Umbilical cord (tissue), 2 donors: Measurements from ENCODE around the gene DDI2. TPM values are rescaled to one million over a fixed set of nuclear protein-coding genes. Genes with fewer than 3 reads are reported as not detected.
"Not testable (repeated sequence)": the region's sequence is repeated elsewhere in the genome, so short reads cannot be mapped to it uniquely, and the experiment has no call there.

ENCODE experiments used
- DNase-seq: peaks from one replicate; pipeline ENCODE4 v3.0.0-alpha.2; 2015; ENCODE audit warnings: low spot score
- total RNA-seq: library from RNA; depleted of rRNA; stranded (reverse); fragments of >200 nt; gene quantifications from one replicate; pipeline ENCODE4 v1.2.3, GENCODE V29; 2014; ENCODE audit warnings: low replicate concordance; ENCODE audit not compliant: insufficient read depth

DDI2 gene
- total RNA-seq, 1 donor from 2014 or later: 16.1 TPM

GRCh38 chr1:15636436-15636835 is 19.2 kb downstream of the DDI2 start:
- DNase-seq: no peak

DNA sequence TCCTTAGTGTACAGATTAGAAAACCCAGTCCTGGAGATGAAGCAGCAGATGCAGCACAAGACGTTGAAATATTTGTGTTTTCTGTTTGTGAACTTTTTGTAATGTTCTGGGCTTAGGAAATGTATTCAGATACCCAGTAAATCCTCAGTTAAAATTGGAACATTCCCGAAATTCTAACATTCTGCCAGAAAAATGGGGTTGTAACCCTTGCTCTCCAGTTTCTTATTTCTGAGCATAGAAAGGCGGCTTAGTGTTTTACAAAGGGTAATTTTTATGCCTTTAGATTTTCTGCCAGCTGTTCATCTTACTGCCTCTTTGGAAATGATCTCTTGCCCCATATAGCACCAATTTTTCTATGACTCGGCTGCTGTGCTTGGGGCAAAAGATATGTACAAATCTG is 20.6 kb downstream of the DDI2 start:
- peak; percentile 53 for DNase-seq

GRCh38 chr1:15639262-15639661 is 22.0 kb downstream of the DDI2 start:
- no peak for DNase-seq

- DNase-seq: no peak
These were observed 22.7 kb downstream of the DDI2 start for GRCh38 chr1:15639931-15640330.

GRCh38 chr1:15640667-15641066 is 23.4 kb downstream of the DDI2 start:
- no peak for DNase-seq

- DNase-seq: no peak
These were observed 32.7 kb downstream of the DDI2 start for GRCh38 chr1:15649937-15650336.

DNA sequence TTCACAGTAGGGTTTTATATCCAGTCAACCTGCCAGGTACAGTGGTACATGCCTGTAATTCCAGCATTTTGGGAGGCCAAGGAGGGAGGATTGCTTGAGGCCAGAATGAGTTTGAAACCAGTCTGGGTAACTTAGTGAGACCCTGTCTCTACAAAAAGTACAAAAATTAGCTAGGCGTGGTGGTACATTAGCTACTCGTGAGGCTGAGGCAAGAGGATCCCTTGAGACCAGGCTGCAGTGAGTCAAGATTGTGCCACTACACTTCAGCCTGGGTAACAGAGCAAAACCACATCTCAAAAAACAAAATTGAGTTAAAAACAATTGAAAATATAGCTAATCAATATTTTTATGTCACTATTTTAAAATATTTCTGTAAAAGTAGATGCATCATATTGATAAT is 33.2 kb downstream of the DDI2 start:
- DNase-seq: no peak

- not testable (repeated sequence) for DNase-seq
These were observed 34.9 kb downstream of the DDI2 start for GRCh38 chr1:15652130-15652529.

DNA sequence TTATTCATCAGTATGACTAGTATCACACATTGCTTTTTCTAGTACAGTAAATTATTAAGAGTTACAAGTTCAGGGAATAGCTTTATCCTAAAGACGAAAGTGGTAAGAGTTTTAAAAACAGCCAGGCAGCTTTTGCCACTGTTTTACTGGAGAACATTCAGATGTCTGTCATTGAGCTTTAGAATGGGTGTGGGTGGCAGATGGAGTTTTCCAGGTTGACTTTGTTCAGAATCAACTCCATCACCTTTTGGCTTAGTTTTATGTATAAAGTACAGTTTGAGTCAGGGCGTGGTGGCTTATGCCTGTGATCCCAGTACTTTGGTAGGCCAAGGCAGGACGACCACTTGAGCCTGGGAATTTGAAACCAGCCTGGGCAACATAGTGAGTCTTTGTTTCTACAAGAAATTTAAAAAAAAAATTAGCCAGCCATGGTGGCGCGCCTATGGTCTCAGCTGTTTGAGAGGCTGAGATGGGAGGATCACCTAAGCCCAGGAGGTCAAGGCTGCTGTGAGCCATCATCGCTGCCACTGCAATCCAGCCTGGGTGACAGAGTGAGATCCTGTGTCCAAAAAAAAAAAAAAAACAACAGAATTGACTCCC is 36.9 kb downstream of the DDI2 start:
- no peak for DNase-seq

DNA sequence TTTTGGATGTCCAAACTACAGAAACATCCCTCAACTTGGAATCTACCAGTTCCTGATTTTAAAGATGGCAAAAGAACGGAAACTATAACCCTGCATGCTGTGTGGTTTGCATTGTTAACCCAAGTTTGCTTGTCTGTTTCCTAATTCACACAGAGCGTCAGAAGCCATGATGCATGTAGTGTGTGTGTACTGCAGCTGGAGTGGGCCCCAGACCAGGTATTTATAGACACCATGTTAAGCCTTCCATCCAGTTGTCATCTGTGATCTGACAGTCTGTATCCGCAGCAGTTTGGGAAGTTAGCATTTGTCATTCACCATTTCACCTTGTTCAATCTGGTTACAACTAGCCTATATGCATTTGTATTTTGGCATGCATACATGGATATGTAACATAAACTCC is 39.2 kb downstream of the DDI2 start:
- no peak for DNase-seq

DNA sequence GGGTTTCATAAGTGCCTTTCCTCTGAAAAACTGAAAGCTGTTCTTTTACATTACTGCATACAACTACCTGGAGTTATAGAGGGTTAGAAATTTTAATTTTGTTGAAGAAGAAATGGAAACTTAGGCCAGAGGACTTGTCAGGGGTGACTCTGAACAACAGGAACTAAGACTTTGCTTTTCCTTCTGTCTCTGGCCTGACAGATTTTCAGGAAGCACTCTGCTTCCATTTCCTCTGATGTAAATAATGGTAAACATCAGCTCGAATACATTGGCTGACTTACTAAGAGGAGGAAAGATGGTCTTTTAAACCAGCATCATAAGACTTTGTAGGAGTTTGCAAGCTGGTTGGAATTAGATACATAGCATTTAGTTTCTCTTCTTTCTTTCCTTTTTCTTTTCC is 39.8 kb downstream of the DDI2 start:
- DNase-seq: no peak

DNA sequence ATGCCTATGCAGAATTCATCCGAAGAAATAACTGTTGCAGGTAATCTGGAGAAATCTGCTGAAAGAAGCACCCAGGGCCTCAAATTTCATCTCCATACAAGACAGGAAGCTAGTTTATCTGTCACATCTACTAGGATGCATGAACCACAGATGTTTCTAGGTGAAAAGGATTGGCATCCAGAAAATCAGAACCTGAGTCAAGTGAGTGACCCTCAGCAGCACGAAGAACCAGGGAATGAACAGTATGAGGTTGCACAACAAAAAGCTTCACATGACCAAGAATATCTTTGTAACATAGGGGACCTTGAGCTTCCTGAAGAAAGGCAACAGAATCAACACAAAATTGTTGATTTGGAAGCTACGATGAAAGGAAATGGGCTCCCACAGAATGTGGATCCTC is 42.9 kb downstream of the DDI2 start:
- DNase-seq: no peak

DNA sequence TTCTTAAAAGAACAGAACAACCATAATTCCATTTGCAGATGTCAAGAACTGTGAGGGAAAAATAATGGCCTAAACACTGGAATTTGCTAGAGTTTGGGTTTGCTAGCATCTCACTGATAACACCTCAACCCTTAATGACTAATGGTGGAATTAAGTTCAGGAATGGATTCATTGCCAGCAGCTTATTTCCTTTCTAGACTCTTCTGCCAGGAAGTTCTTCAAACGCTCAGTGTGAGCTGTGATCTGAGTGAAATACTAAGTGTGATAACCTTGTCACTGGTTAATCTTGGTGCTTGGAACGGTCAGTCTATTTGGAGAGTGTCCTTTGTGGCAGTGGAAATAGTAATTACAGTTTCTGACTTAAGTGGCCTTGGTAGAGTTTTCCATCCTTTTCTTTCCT is 45.2 kb downstream of the DDI2 start:
- DNase-seq: no peak

GRCh38 chr1:15663925-15664324 is 46.7 kb downstream of the DDI2 start:
- DNase-seq: no peak

DNA sequence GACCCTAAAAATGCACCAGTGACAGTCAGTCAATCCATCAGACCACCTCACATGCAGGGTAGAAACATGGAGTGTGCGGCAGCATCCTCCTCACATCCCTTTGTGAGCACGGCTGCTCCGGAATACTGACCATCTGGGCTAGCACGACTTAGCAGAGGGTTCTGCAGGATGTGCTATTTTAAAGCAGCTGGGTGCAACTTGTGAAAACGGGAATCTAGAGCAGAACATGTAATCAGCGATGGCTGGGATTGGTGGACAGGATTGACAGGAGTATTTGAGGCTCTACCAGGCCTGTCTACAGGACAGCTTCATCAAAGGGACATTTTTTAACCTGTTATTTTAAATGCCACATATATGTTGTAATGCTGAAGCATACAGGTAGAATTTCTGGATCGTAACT is 50.1 kb downstream of the DDI2 start:
- no peak for DNase-seq

DNA sequence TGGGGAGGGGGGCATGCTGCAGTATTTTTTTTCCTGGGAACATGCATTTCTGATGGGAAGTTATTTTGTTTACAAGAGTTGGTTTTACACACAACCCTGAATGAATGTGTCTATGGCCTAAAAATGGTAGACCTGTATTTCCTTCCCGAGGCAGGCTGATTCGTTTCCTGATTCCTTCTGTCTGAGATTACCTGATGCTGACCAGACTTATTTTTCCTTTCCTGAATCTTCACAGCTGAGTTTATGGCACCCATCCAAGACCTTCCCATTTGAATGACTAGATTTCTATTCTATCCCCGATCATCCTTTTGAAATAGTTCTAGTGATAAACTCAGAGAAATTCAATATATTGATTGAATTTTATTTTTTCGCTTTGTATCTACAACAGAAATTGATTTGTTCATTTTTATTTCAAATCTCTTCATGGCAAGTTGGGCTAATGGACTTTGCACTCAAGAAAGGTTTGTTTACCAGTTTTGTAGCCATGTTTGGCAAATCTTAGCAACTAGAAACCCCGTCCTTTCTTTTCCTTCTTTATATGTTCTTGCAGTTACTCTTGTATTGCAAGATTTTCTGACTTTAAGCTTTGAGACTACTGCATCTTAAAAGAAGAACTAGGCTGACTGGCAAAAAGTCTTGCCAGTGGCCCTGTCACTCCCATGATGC is 51.0 kb downstream of the DDI2 start:
- DNase-seq: no peak

- DNase-seq: no peak
These were observed 51.8 kb downstream of the DDI2 start for GRCh38 chr1:15669074-15669473.

- no peak for DNase-seq
These were observed 52.6 kb downstream of the DDI2 start for GRCh38 chr1:15669864-15670263.

GRCh38 chr1:15671430-15671829 is 54.2 kb downstream of the DDI2 start:
- no peak for DNase-seq

- DNase-seq: no peak
These were observed 57.3 kb downstream of the DDI2 start for GRCh38 chr1:15674386-15675159.

DNA sequence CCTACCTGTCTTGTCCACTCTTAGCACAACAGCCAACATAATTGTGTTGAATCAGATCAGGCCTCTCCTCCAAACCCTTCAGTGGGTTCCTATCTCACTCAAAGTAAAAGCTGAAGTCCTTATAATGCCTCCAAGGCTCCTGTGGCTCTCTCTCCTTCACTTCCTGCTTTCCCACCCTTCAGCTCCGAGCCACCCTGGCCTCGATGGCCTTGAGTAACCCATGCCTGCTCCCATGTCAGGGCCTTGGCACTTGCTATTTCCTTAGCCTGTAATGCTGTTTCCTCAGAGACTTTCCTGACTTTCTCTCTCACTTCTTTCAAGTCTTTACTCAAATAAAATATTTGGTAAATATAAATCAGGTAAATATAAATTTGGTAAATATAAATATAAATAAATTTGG is 58.8 kb downstream of the DDI2 start:
- no peak for DNase-seq

DNA sequence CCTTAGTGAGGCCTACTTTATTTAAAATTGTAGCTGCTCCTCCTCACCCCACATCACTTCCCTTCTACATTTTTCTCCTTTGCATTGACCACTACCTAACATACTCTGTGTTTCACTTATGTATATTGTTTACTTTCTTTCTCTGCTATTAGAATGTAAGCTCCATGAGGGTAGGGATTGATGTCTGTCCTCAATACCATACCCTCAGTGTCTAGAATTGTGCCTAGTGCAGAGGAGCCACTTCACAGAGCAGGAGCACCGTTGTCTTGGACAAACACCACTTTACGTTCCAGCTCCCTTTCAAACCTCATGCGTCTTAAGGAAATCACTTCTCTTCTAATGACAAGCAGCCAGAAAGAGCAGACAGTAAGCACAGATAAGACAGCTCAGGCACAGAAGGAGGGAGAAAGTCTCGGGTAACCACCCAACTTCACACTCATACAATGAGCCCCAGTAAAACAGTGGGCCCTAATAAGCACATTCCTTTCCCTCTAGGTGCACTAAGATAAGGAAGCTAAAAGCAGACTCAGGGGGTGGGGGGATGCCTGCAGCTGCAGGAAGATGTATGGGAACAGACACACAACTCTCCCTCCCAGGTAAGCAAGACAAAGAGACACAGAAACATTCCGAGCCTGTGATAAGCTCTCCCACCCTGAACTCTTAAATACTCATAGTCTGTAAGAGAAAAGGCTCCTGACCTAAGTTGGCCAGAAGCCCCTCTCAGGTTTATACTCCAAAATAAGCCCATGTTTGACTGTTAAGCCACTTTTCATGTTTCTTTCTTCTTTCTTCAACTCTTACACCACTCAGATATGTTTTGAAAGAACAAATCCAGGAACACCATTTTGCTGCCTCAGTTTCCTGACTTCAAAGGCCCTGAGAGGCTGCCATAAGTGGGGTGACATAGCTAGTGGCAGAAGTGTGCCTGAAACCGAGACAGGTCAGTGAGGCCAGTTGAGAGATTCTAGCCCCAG is 59.7 kb downstream of the DDI2 start:
- DNase-seq: no peak
